IPS-NIHi11 (cell line): ENCODE data around the gene KCNJ13.

ENCODE experiments used
- DNase-seq: peaks from one replicate; pipeline ENCODE4 v3.0.0; 2012; ENCODE audit warnings: mixed read lengths, low spot score

The KCNJ13 gene

DNA sequence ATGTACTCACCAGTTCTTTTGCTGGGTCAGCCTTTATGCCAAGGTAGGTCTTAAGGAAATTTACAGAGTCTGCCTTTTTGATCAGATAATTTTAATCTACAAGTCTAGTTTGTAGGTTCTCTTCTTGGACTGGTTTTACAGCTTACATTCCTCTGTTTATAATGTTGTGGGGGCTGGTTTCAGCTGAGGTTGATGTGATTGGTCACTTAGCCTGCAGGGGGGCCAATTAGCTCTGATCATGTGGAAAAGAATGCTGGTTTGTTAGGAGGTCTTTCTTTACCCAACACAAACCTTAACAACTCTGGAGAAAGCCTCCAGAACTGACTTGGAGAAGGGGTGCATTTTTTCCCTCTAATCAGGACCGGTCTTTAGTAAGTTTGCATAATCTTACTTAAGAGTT is at the start of gene KCNJ13:
TSS of gene KCNJ13 (minus strand) at position 131 of the 400 bp plus-strand sequence. CDS start 5,203 bp downstream, outside the sequence.
- DNase-seq = peak; percentile 72

DNA sequence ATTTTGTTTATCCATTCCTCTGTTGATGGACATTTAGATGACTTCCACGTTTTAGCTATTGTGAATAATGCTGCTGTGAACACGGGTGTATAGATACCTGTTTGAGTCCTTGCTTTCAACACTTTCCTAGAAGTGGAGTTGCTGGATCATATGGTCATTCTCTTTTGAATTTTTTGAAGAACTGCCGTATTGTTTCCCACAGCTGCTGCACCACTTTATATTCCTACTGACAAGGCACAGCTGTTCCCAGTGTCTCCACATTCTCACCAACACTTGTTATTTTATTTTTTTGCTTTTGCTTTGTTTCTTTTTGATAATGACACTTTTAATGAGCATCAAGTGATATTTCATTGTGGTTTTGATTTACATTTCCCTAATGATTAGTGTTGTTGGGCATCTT is 41.4 kb upstream of the KCNJ13 start:
- DNase-seq = no peak

DNA sequence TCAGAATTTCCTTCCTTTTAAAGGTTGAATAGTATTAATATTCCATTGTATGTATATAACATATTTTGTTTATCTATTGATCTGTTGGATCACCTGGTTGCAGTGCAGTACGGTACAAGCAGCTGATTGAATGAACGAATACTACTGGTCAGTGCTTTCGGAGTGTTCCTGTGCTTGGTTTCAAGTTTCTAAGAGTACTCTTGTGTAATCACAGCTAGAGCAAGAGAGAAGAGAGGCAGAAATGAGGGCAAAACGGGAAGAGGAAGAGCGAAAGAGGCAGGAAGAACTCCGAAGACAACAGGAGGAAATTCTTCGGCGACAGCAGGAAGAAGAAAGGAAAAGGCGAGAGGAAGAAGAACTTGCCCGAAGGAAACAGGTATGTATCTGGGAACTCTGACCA is 40.3 kb upstream of the KCNJ13 start:
- DNase-seq = no peak

DNA sequence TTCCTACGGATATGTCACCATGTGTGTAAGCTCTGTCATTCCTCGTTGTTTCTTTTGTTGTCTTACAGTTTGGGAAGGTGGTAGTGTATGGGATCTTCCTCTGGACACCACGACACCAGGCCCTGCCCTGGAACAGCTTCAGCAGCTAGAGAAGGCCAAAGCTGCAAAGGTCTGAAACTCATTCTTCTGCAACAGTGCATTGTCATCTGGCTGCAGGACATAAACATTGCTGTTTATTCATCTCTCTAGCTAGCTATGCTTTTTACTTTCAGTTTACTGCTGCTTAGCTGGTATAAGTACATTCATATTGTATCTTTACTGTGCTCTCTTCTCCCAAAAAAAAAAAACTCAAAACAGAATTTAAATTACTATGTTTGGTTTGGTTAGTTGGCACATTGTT is 39.2 kb upstream of the KCNJ13 start:
- DNase-seq = no peak

DNA sequence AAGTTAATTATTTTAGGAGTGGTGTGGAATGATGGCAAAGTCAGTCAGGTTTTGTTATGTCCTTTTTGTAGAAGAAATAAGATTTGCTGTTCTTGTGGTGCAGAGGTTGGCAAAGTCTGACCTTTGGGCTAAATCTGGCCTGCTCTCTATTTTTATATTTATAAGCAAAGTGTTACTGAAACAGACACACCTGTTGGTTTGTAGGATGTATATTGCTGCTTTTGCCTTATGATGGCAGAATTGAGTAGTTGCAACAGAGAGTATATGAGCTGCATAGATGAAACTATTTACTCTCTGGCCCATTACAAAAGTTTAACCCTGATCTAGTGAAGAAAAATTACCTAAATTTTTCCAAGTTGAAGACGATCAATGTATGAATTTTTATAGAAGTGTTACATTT is 34.1 kb upstream of the KCNJ13 start:
- DNase-seq = no peak

DNA sequence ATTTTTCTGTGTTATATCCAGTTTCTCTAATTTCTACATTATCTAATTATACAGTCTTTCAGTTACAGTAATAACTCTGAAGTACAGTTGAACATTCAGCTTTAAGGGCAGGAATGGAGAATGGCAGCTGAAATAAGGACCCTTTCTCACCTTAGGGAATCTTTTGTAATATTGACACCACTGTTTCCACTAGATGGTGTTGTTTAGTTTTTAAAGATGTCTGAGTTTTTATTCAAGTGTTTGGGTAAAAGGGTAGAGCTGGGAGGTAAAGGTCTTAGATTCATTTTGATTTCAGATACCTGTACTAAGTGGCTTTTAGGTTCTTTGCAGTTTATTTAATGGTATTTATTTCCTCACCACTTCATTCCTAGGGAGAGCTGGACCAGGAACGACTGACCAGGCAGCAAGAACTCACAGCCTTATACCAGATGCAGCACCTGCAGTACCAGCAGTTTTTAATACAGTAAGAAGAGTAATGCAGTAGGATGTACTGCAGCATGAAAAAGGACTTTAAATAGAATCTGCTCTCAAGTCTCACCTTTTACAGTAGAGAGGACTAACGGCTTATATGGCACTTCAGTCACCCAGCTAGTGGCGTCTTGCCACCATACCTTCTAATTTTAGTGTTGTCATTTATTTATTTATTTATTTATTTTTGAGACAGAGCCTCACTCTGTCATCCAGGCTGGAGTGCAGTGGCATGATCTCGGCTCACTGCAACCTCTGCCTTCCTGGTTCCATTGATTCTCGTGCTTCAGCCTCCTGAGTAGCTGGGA is 33.2 kb upstream of the KCNJ13 start:
- no peak for DNase-seq

DNA sequence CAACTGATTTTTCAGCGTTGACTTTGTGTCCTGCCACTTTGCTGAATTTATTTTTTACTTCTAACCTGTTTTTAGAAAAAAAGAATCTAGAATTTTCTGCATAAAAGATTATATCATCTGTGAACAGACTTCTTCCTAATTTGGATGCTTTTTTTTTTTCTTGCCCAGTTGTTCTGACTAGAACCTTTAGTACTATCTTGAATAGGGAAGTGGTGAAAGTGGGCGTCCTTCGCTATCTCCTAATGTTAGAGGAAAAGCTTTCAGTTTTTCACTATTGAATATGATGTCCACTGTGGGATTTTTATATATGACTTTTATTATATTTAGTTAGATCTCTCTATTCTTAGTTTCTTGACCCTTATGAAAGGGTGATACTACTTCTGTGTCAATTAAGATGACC is 25.7 kb upstream of the KCNJ13 start:
- no peak for DNase-seq

DNA sequence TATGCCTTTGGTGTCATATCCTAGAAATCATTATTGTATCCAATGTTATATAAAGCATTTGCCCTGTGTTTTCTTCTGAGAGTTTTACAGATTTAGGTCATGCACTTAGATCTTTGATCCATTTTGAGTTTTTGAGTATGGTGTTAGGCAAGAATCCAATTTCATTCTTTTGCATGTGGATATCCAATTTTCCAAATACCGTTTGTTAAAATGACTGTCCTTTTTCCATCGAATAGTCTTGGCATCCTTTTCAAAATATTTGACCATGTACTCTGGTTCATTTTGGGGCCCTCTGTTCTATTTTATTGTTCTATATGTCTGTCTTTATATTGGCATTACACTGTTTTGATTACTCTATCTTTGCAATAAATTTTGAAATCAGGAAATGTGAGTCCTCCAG is 23.8 kb upstream of the KCNJ13 start:
- no peak for DNase-seq

DNA sequence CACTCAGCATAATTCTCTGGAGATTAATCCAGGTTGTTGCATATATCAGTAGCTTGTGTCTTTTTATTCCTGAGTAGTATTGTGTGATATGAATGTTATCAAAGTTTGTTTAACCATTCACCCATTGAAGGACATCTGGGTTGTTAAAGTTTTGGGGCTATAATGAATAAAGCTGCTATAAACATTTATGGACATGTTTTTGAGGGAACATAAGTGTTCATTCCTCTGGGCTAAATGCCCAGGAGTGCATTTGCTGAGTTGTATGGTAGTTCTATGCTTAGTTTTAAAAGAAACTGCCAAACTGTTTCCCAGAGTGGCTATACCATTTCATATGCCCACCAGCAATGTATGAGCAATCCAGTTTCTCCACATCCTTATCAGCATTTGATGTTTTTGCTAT is 21.8 kb upstream of the KCNJ13 start:
- no peak for DNase-seq

DNA sequence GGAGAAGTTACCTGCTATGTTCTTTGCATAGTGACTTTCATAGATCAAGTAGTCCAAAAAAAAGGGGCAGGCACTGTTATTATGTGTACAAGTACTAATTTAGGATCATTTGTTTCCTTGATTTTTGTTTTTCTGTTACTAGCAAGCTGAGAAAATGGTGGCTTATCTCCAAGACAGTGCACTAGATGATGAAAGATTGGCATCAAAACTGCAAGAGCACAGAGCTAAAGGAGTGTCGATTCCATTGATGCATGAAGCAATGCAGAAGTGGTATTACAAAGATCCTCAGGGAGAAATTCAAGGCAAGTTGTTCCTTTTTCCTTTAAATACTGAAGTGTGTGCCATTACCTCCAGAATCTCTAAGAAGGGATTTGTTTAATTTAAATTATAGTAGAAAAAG is 19.6 kb upstream of the KCNJ13 start:
- DNase-seq = no peak

DNA sequence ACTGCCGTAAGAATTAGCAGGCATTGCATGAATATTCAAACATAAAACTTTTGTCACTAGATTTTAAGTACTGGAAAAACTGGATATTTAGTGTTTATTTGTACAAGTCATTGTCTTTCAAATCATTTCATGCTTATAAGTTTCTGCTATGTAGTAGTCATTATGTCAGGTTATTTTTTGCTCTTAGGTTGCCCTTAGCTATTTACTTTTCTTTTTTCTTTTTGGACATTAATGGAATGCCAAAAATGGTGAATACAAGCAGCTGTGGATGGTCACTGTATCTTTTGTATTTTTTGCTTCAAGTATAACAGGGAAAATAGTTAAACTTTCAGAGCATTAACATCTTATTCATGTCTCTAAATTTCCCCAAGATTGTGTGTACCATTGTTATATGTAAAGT is 18.6 kb upstream of the KCNJ13 start:
- no peak for DNase-seq

DNA sequence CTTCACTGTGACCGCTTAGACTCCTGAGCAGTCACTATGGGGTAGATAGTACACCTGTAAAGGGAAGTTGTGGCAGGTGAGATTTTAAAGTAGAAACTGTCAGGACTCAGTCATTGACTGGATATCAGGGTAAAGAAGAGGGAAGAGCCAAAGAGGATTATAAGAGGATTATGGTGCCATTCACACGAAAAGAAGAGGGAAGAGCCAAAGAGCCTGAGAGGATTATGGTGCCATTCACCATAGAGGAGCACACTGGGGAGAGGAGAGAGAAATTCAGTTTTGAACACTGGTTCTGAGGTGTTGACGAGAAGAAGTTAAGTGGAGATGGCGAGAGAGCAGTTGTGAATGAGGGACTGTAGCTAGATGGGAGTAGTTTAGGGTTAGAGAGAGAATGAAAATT is 16.9 kb upstream of the KCNJ13 start:
- DNase-seq = no peak

DNA sequence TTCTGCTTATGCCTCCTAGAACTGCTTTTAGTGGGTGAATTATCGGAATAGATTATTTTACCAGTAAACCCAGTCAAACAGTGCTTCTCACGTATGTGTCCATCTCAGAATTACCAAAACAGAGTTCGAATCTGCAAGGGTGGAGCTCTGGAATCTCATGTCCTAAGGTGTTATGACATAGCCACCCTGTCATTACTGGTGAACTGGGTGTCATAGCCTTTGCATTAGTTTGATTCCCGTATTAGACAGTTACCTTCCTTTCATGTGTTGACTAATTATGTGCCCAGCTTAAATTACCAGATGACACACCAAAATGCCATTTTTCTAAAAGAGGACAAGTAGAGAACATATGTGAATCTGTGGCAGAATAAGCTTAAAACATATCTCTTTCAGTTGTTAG is 15.2 kb upstream of the KCNJ13 start:
- DNase-seq = no peak

DNA sequence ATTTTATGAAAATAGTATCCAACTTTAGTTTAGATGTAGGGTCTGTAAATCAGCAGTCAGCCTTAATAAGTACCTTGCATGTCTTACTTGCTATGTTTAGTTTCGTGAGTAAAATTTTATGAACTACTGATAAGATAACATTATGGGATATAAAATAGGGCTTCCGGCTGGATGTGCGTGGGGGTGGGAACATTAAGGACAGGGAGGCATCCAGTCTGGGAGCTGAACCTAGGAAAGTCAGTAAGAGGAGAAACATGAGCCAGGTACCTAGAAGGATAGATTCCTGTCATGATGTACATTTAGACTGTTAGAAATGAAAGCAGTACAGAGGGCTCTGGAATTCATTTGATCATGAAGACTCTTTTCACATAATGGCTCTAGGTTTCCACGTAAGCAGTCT is 12.7 kb upstream of the KCNJ13 start:
- DNase-seq = no peak

DNA sequence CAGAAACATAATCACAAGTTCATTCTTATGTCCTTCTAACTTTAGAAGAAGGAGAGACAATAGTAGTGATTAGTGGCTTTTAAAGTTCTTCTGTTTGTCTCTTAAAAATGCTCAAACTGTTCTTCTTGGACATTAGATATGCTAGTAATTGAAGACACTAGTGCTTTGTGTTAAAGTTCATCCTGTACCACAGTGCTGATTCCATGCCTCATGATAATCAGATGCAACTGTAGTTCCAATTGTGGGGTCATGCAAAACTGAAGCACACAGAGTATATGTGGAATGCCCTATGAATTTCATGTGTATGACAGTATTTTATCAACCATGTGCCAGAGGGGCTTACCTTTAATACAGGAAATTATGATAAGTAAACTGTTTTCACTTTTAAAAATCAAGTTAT is 11.4 kb upstream of the KCNJ13 start:
- DNase-seq = no peak

DNA sequence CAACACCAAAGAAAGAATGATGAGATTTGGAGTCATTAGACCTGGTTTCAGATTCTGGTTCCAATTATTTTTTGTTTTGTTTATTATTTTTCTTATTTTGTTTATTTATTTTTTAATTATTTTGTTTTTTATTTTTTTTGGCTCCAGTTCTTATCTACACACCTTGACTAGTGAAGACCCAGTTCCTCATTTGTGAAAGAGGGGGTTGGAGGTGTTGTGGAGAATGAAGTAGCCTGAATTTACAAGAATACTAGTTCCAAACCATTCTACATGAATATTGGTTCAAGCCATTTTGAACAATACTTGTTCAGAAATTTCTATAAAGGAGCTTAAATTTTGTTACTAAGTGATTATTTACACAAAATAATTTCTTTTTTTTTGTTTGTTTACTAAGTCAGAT is 6.9 kb upstream of the KCNJ13 start:
- DNase-seq = no peak

DNA sequence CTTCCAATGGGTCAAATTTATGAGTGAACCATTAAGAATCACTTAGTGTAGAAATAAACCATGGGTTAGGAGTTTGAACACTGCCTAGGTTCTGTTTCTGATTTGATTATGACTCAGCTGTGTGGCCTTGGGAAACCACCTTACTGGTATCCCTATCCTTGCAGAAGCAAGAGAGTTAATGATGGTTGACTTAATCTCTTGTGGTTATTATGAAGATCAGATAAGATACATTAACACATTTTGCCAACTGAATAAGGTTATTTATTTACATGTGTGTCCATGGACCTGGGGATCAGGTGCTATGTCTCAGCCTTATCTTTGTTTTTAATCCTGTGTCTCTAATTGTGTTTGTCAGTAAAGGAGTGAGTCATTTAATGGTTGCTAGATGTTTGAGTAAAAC is 5.4 kb upstream of the KCNJ13 start:
- no peak for DNase-seq

DNA sequence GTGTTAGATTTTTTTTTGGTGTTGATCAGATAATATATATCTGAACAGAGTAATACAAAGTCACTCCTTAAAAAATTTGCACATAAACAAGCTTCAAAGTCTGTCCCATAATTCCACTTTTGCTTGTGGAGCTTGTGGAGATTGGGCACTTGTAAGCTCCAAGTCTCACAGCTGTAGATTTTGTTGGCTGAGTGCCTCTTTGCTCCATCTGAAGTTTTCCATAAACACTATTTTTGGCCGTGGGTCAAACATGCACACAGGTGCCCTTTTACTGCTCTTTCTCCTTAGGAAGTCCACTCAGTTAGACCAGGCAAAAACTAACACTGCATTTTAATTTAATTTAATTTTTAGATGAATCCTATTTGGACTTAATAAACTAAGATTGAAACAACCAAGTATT is 3.6 kb upstream of the KCNJ13 start:
- DNase-seq = no peak

DNA sequence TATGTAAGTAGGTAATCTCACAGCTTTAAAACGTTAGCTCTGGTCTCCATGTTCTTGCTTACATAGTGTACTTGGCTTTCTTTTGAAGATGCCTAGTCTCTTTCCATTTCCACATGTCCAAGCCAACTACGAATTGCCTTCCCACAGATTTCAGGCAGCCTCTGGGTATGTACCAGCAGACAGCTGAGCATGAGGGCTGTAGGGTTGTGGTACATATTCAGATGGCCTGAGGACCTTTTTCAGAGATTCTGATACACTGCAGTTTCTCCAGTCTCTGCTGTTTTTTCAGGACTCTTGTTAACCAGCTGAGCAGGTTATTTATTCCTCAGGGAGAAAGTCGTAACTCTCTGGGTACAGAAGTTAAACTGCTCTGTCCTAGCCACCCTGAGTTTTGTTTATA is 3.1 kb upstream of the KCNJ13 start:
- DNase-seq = no peak

DNA sequence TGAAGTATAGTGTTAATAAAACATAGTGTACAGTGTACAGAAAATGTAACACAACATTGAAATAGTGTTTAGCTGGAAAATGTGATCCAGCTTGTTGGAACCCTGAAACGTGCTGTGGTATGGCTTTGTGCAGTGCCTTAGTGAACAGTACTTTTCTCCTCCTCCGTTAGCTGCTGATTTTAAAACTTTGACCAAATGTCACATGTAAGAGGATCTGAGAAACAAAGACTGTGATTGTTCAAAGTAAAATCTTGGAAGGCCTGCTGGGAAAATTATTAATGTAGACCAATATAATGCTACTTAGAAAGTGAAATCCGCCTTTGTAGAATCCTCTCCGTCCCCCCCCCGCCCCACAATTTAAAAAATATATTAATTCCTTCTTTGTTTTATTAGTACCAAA is 911 bp upstream of the KCNJ13 start:
- DNase-seq = no peak

DNA sequence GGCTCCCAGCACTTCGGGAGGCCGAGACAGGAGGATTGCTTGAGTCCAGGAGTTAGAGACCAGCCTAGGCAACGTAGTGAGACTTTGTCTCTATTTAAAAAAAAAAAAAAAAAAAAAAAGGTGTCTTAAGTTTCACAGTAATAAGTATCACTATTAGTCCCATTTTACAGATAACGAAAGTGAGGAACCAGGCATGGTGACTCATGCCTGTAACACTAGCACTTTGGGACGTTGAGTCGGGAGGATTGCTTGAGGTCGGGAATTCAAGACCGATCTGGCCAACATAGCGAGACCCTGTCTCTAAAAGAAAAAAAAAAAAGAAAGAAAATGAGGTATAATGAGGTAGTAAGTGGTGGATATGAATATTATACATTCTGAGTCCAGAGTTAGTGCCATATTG is 2.5 kb downstream of the KCNJ13 start:
- no peak for DNase-seq

DNA sequence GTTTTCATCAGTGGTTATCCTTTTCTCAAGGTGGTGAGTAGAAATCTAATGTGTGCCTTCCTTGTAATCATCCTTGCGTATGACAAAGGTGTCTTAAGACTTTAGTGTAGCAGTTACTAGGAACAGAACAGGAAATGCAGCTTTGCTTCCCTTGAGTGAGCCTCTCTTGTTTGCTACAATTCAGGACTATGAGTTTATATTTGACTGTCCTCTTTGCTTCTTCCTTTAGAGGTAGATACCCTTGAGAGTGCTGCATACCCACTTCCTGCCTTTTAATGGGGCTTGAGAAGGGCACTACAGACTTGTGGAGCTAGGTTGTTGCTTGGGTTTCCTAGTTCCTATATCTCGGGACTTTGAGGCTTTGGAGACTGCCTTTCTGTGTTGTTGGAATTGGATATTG is 3.8 kb downstream of the KCNJ13 start:
- DNase-seq = no peak

DNA sequence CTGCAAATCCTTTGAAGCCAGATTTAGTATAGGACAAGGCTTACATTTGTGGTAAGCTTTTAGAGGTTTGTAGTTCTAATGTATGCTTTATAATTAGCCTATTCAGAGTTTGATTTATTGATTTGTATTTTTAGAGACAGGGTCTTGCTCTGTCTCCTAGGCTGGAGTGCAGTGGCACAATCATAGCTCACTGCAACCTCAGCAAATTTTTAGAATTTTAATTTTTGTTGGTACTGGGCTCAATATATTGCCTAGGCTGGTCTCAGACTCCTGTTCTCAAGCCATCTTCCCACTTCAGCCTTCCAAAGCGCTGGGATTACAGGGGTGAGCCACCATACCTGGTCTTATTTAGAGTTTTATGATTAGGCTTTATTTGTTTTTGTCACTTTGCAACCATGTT is 4.5 kb downstream of the KCNJ13 start:
- DNase-seq = no peak

DNA sequence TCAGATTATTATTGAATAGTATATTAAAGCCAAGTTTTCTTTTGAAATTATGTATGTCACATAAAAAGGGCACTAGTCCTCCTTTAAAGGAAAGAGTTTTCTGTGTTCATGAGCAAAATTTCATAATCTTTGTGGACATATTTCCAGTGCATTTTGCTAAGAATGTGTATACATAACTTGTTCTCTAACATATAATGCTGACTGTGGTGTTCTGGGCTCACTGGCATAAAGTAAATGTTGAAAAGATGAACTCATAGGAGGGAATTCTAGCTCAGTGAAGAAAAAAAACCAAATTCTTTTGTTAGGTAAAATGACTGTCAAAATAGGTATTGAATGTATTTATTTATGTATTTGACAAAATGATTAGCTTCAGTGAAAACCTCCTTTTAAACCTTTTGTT is 6.2 kb downstream of the KCNJ13 start:
- DNase-seq = no peak

DNA sequence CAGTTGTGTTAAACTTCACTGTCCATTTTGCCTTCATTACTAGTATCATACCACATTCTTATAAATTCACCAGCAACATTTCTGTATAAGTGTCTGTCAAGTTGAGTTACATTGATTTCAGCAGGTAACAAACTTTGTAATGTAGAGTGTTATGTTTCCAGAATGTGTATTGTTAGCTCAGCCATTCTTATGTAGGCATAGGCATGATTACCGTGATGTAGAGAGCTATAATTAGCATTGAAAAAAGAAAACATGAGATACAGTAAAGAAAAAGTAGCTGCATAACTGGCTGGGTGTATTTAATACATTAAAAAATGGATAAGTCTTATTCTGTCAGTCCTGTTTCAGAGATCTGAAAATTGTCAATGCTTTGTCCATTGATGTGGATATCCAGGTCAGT is 8.5 kb downstream of the KCNJ13 start:
- no peak for DNase-seq
